ENCODE measurements around the gene AKAIN1.

- TF ChIP-seq CTCF (IDR thresholded peaks at IDR 0.05) (no peak), EP300 (IDR thresholded peaks at IDR 0.05) (no peak), POLR2A (IDR thresholded peaks at IDR 0.05) (no peak), POLR2AphosphoS5 (IDR thresholded peaks at IDR 0.05) (no peak)
Observed at GRCh38 chr18:5198311-5198710, 1.3 kb upstream of the AKAIN1 start.
